GM19452 (cell line): ENCODE data around the gene ZNF223.

ENCODE experiments used
- ATAC-seq: cut with Tn5 transposase; IDR thresholded peaks from one replicate; pipeline ENCODE4 v1.9.1; 2021; ENCODE audit not compliant: unreplicated experiment

ZNF223 gene

GRCh38 chr19:44071824-44072542, 20.1 kb downstream of the ZNF223 start, which contains the start of gene ZNF284:
TSS of gene ZNF284 (plus strand) at chr19:44072159. CDS start at chr19:44076390, 4,231 bp downstream.
- ATAC-seq, result no peak

GRCh38 chr19:44072543-44073401, 20.9 kb downstream of the ZNF223 start:
- no peak for ATAC-seq

GRCh38 chr19:44076325-44076724, 24.5 kb downstream of the ZNF223 start:
- ATAC-seq, result no peak

- ATAC-seq, result no peak
These were observed 40.3 kb downstream of the ZNF223 start for GRCh38 chr19:44092108-44092507.

GRCh38 chr19:44093931-44094765, 42.3 kb downstream of the ZNF223 start, which contains the start of gene ZNF224:
TSS of gene ZNF224 (plus strand) at chr19:44094361. CDS start at chr19:44097874, 3,513 bp downstream.
- peak; percentile 89 for ATAC-seq

GRCh38 chr19:44107751-44108150, 55.9 kb downstream of the ZNF223 start:
- ATAC-seq, result no peak

- no peak for ATAC-seq
These were observed 57.6 kb downstream of the ZNF223 start for GRCh38 chr19:44109458-44109857.

GRCh38 chr19:44111910-44112463, 60.2 kb downstream of the ZNF223 start:
- ATAC-seq, result no peak

- peak; percentile 9 for ATAC-seq
These were observed 60.9 kb downstream of the ZNF223 start for GRCh38 chr19:44112802-44113137.

GRCh38 chr19:44113138-44113783, 61.4 kb downstream of the ZNF223 start, which contains the start of gene ZNF225:
TSS of gene ZNF225 (plus strand) at chr19:44113399. CDS start at chr19:44115828, 2,429 bp downstream.
- ATAC-seq, result peak; percentile 90

- ATAC-seq, result peak; percentile 8
These were observed 62.1 kb downstream of the ZNF223 start for GRCh38 chr19:44113784-44114390.
